Suprapubic skin (tissue), 3 donors: ENCODE measurements around the gene IL36B.

ENCODE experiments used
- CTCF ChIP-seq, 2 donors: fragments of 200-600 bp in 1 of 2; fragments of 450-650 bp in 1 of 2; sonication (generic) in 1 of 2; IDR thresholded peaks; one replicate each; pipeline ENCODE4 v1.5.1; 2016 to 2019; ENCODE audit warnings: antibody characterized with exemption in 2 of 2, mild to moderate bottlenecking in 1 of 2, moderate library complexity in 1 of 2
- EP300 ChIP-seq: sonication (generic); formaldehyde crosslinking; IDR thresholded peaks from one replicate; pipeline ENCODE4 v1.6.1; 2017; ENCODE audit warnings: antibody characterized with exemption
- POLR2A ChIP-seq, 2 donors: fragments of 450-650 bp; IDR thresholded peaks; one replicate each; pipeline ENCODE4 v1.6.1; 2017; ENCODE audit warnings: antibody characterized with exemption in 2 of 2, mild to moderate bottlenecking in 2 of 2, moderate library complexity in 2 of 2

- TF ChIP-seq POLR2A (IDR thresholded peaks at IDR 0.05) (no peak), CTCF (IDR thresholded peaks at IDR 0.05) (no peak), EP300 (no peak)
Measured at GRCh38 chr2:113032737-113033136, 19.9 kb downstream of the IL36B start.
